ENCODE results near the gene SETBP1.

GRCh38 chr18:44719519-44720060, 38.9 kb downstream of the SETBP1 start:
- no peak for TF ChIP-seq CTCF (IDR thresholded peaks at IDR 0.05)
- TF ChIP-seq POLR2AphosphoS5 (IDR thresholded peaks at IDR 0.05; ENCODE audit: low read depth, low read length): no peak
